T-cell (primary cell): ENCODE data around the gene SLN. TPM values are rescaled to one million over a fixed set of nuclear protein-coding genes. Genes with fewer than 3 reads are reported as not detected.

Experiments used
- ATAC-seq, 4 experiments: fragments of 200-7000 bp in 3 of 4; fragments of 150-1000 bp in 1 of 4; cut with Tn5 transposase; replicated peaks in 1 of 4; 1 replicate in 3 of 4; 2 replicates in 1 of 4; pipeline ENCODE4 v1.10.0; 2021; ENCODE audit warnings: moderate library complexity in 3 of 4, mild to moderate bottlenecking in 2 of 4, moderate number of reproducible peaks in 1 of 4
- CTCF ChIA-PET, 2 donors: fragments of 300-600 bp; sonication (Branson Sonifier 250); formaldehyde crosslinking; loops; one replicate each; lab custom pipeline; 2022; ENCODE audit warnings: antibody characterized with exemption in 2 of 2; lab: Charles Lee
- POLR2A ChIA-PET, 2 donors: fragments of 300-600 bp; sonication (Branson Sonifier 250); formaldehyde crosslinking; loops; one replicate each; lab custom pipeline; 2022; ENCODE audit warnings: antibody characterized with exemption in 2 of 2; lab: Charles Lee
- DNase-seq, 35 experiments: peaks; one replicate each; pipeline versions ENCODE4 v3.0.0 to v3.0.0-alpha.2; 2013 to 2023
- H3K27ac ChIP-seq: one replicate; pipeline ENCODE4 v1.5.1; 2013; ENCODE audit warnings: low read length
- H3K27me3 ChIP-seq, 2 experiments: replicated peaks in 1 of 2; 1 replicate in 1 of 2; 2 replicates in 1 of 2; pipeline versions ENCODE4 v1.6.1 to v1.7.0; 2013; ENCODE audit warnings: low read length in 1 of 2, mixed read lengths in 1 of 2; ENCODE audit not compliant: control insufficient read depth in 2 of 2, insufficient read depth in 2 of 2; ENCODE audit errors: extremely low read depth in 1 of 2
- H3K36me3 ChIP-seq, 2 donors: 1 replicate in 1 of 2; 2 replicates in 1 of 2; pipeline versions ENCODE4 v1.6.1 to v1.7.0; 2013; ENCODE audit warnings: low read length in 1 of 2; ENCODE audit not compliant: control insufficient read depth in 2 of 2, insufficient read depth in 1 of 2; ENCODE audit errors: extremely low read depth in 1 of 2
- H3K4me1 ChIP-seq, 2 experiments: 1 replicate in 1 of 2; 2 replicates in 1 of 2; pipeline versions ENCODE4 v1.6.1 to v1.7.0; 2013; ENCODE audit warnings: low read length in 2 of 2, mixed read lengths in 1 of 2; ENCODE audit not compliant: insufficient read depth in 2 of 2, control insufficient read depth in 1 of 2; ENCODE audit errors: extremely low read depth in 1 of 2
- H3K4me3 ChIP-seq, 2 donors: 1 replicate in 1 of 2; 2 replicates in 1 of 2; pipeline versions ENCODE4 v1.5.1 to v1.7.0; 2013; ENCODE audit warnings: mild to moderate bottlenecking in 2 of 2, low read length in 1 of 2, moderate library complexity in 1 of 2; ENCODE audit not compliant: control insufficient read depth in 1 of 2; ENCODE audit errors: extremely low read depth in 1 of 2
- H3K9me3 ChIP-seq: 2 replicates; pipeline ENCODE4 v1.7.0; 2013
- H3K27ac Mint-ChIP-seq, 2 donors: one replicate each; pipeline ENCODE4 v1.8.0; 2020 to 2021; ENCODE audit warnings: mild to moderate bottlenecking in 2 of 2, mixed read lengths in 2 of 2
- H3K27me3 Mint-ChIP-seq, 2 donors: one replicate each; pipeline ENCODE4 v1.8.0; 2021 to 2022; ENCODE audit warnings: mixed read lengths in 2 of 2
- H3K36me3 Mint-ChIP-seq: one replicate; pipeline ENCODE4 v1.8.0; 2021; ENCODE audit warnings: mixed read lengths
- H3K4me1 Mint-ChIP-seq, 3 donors: one replicate each; pipeline ENCODE4 v1.8.0; 2020 to 2022; ENCODE audit warnings: mixed read lengths in 3 of 3, mild to moderate bottlenecking in 1 of 3
- H3K4me3 Mint-ChIP-seq, 3 donors: one replicate each; pipeline ENCODE4 v1.8.0; 2020 to 2022; ENCODE audit warnings: mild to moderate bottlenecking in 3 of 3, mixed read lengths in 3 of 3, moderate library complexity in 3 of 3
- H3K9me3 Mint-ChIP-seq, 3 donors: one replicate each; pipeline ENCODE4 v1.8.0; 2020 to 2022; ENCODE audit warnings: mixed read lengths in 3 of 3
- WGBS: methylation state at CpG from one replicate; pipeline ENCODE4 v1.1.5; 2013; ENCODE audit warnings: missing lambda C conversion rate; ENCODE audit not compliant: insufficient coverage; 5-methylcytosine and 5-hydroxymethylcytosine counted together
- total RNA-seq, 35 experiments: library from RNA in 6 of 35; stranded (reverse) in 6 of 35; fragments of 120-200 nt in 1 of 35; gene quantifications; one replicate each; pipeline versions ENCODE4 v1.2.1 to v1.2.4 and lab custom pipeline; 2013 to 2026

Gene SLN
- total RNA-seq, 5 donors from 2014 or later (not counting 1 experiment from before 2014, with no cell fraction given) = not detected

- Mint-ChIP-seq H3K27me3 (peaks cover 4% of the 10 kb centered on the region in 2 donors), H3K4me1 (no peaks in the 10 kb centered on the region), H3K9me3 (no peaks in the 10 kb centered on the region), H3K36me3 (no peaks in the 10 kb centered on the region), H3K4me3 (no peak overlapping the region), H3K27ac (no peak overlapping the region)
- Histone ChIP-seq H3K4me3 (no peak overlapping the region), H3K27ac (no peak overlapping the region), H3K27me3 (peaks cover 0 to 4% of the 10 kb centered on the region in 2 experiments), H3K9me3 (no peaks in the 10 kb centered on the region), H3K4me1 (no peaks in the 10 kb centered on the region), H3K36me3 (no peaks in the 10 kb centered on the region)
- WGBS = 72% methylated on average over 4 of the region's 4 CpGs
- no peak for DNase-seq
- ChIA-PET CTCF (interaction anchor here (0.7 to 1.0 kb wide), 2 partner anchors 92 to 103 kb away, joined by 3 to 4 read pairs; no protein-coding TSS in a partner anchor), POLR2A (no interaction called here)
- ATAC-seq = no peak
These were observed 29.7 kb downstream of the SLN start for GRCh38 chr11:107682171-107682570.

- DNase-seq (no peak), ATAC-seq (no peak)
- Histone ChIP-seq H3K9me3 (no peaks in the 10 kb centered on the region), H3K27me3 (peaks cover 0 to 4% of the 10 kb centered on the region in 2 experiments), H3K36me3 (no peaks in the 10 kb centered on the region), H3K4me1 (no peaks in the 10 kb centered on the region), H3K4me3 (no peak overlapping the region), H3K27ac (no peak overlapping the region)
- WGBS = 86% methylated on average over 2 of the region's 4 CpGs
- no peaks in the 10 kb centered on the region for H3K36me3 Mint-ChIP-seq
- CTCF ChIA-PET = interaction anchor here (0.6 to 1.0 kb wide), 6 partner anchors 10 to 1329 kb away, joined by 3 to 4 read pairs (median 4); no protein-coding TSS in a partner anchor
- peaks cover 4 to 15% of the 10 kb centered on the region in 2 donors for H3K27me3 Mint-ChIP-seq
- H3K9me3 Mint-ChIP-seq = no peaks in the 10 kb centered on the region
- POLR2A ChIA-PET = no interaction called here
- H3K4me1 Mint-ChIP-seq = no peaks in the 10 kb centered on the region
- no peak overlapping the region for H3K4me3 Mint-ChIP-seq
- H3K27ac Mint-ChIP-seq = no peak overlapping the region
These were observed 32.4 kb downstream of the SLN start for GRCh38 chr11:107679255-107680024.

- no peaks in the 10 kb centered on the region for H3K9me3 ChIP-seq
- DNase-seq (no peak), ATAC-seq (no peak)
- no peak overlapping the region for H3K4me3 Mint-ChIP-seq
- H3K27ac ChIP-seq = no peak overlapping the region
- H3K27ac Mint-ChIP-seq = no peak overlapping the region
- 90% methylated on average over 3 of the region's 6 CpGs for WGBS
- H3K4me3 ChIP-seq = no peak overlapping the region
- H3K9me3 Mint-ChIP-seq = no peaks in the 10 kb centered on the region
- H3K4me1 ChIP-seq = no peaks in the 10 kb centered on the region
- CTCF ChIA-PET = no interaction called here
- peaks cover 0 to 4% of the 10 kb centered on the region in 2 experiments for H3K27me3 ChIP-seq
- no peaks in the 10 kb centered on the region for H3K36me3 ChIP-seq
- H3K36me3 Mint-ChIP-seq = no peaks in the 10 kb centered on the region
- H3K27me3 Mint-ChIP-seq = peaks cover 4 to 20% of the 10 kb centered on the region in 2 donors
- H3K4me1 Mint-ChIP-seq = no peaks in the 10 kb centered on the region
- POLR2A ChIA-PET = no interaction called here
These were observed 33.3 kb downstream of the SLN start for GRCh38 chr11:107678632-107678971.

GRCh38 chr11:107677924-107678631 is 33.8 kb downstream of the SLN start:
- Histone ChIP-seq H3K27ac (no peak overlapping the region), H3K4me3 (no peak overlapping the region), H3K9me3 (no peaks in the 10 kb centered on the region), H3K4me1 (no peaks in the 10 kb centered on the region), H3K36me3 (no peaks in the 10 kb centered on the region), H3K27me3 (peaks cover 0 to 4% of the 10 kb centered on the region in 2 experiments)
- DNase-seq (no peak), ATAC-seq (no peak)
- 60% methylated on average over 1 of the region's 7 CpGs for WGBS
- Mint-ChIP-seq H3K9me3 (no peaks in the 10 kb centered on the region), H3K27ac (no peak overlapping the region), H3K4me3 (no peak overlapping the region), H3K36me3 (no peaks in the 10 kb centered on the region), H3K4me1 (no peaks in the 10 kb centered on the region), H3K27me3 (peaks cover 4 to 20% of the 10 kb centered on the region in 2 donors)
- POLR2A ChIA-PET = interaction anchor here in 1 of 2 donors (0.7 kb wide), 1 partner anchor 9 kb away, joined by 3 read pairs; no protein-coding TSS in a partner anchor
- CTCF ChIA-PET = no interaction called here

GRCh38 chr11:107676336-107677057 is 35.4 kb downstream of the SLN start:
- H3K27ac ChIP-seq = no peak overlapping the region
- ATAC-seq (no peak), DNase-seq (no peak)
- Mint-ChIP-seq H3K9me3 (no peaks in the 10 kb centered on the region), H3K36me3 (no peaks in the 10 kb centered on the region), H3K4me1 (no peaks in the 10 kb centered on the region), H3K27ac (no peak overlapping the region), H3K27me3 (peaks cover 7 to 25% of the 10 kb centered on the region in 2 donors), H3K4me3 (no peak overlapping the region)
- peaks cover 0 to 10% of the 10 kb centered on the region in 2 experiments for H3K27me3 ChIP-seq
- H3K4me1 ChIP-seq = no peaks in the 10 kb centered on the region
- H3K4me3 ChIP-seq = no peak overlapping the region
- no peaks in the 10 kb centered on the region for H3K36me3 ChIP-seq
- no peaks in the 10 kb centered on the region for H3K9me3 ChIP-seq
- POLR2A ChIA-PET = interaction anchor here in 1 of 2 donors (0.6 kb wide), 1 partner anchor 75 kb away, joined by 3 read pairs; no protein-coding TSS in a partner anchor
- CTCF ChIA-PET = no interaction called here
- WGBS = 46% methylated on average over 4 of the region's 8 CpGs

GRCh38 chr11:107675902-107676301 is 36.0 kb downstream of the SLN start:
- no peak overlapping the region for H3K27ac Mint-ChIP-seq
- CTCF ChIA-PET = interaction anchor here in 1 of 2 donors (0.9 kb wide), 1 partner anchor 14 kb away, joined by 3 read pairs; no protein-coding TSS in a partner anchor
- no CpG with 5 or more reads among the region's 2 CpGs for WGBS

More at GRCh38 chr11:107675902-107676301, 36.0 kb downstream of the SLN start:
- Mint-ChIP-seq H3K4me1 (no peaks in the 10 kb centered on the region), H3K9me3 (no peaks in the 10 kb centered on the region), H3K36me3 (no peaks in the 10 kb centered on the region), H3K27me3 (peaks cover 6 to 25% of the 10 kb centered on the region in 2 donors), H3K4me3 (no peak overlapping the region)
- Histone ChIP-seq H3K27me3 (peaks cover 0 to 10% of the 10 kb centered on the region in 2 experiments), H3K4me3 (no peak overlapping the region), H3K4me1 (no peaks in the 10 kb centered on the region), H3K36me3 (no peaks in the 10 kb centered on the region), H3K27ac (no peak overlapping the region), H3K9me3 (no peaks in the 10 kb centered on the region)
- POLR2A ChIA-PET = interaction anchor here in 1 of 2 donors (0.6 kb wide), 1 partner anchor 75 kb away, joined by 3 read pairs; no protein-coding TSS in a partner anchor
- ATAC-seq (no peak), DNase-seq (no peak)
